Measurements from ENCODE around the gene GRIK4.

GRCh38 chr11:120909676-120910416 lies 398.3 kb downstream of the GRIK4 start:
- TF ChIP-seq, protein P1, sequence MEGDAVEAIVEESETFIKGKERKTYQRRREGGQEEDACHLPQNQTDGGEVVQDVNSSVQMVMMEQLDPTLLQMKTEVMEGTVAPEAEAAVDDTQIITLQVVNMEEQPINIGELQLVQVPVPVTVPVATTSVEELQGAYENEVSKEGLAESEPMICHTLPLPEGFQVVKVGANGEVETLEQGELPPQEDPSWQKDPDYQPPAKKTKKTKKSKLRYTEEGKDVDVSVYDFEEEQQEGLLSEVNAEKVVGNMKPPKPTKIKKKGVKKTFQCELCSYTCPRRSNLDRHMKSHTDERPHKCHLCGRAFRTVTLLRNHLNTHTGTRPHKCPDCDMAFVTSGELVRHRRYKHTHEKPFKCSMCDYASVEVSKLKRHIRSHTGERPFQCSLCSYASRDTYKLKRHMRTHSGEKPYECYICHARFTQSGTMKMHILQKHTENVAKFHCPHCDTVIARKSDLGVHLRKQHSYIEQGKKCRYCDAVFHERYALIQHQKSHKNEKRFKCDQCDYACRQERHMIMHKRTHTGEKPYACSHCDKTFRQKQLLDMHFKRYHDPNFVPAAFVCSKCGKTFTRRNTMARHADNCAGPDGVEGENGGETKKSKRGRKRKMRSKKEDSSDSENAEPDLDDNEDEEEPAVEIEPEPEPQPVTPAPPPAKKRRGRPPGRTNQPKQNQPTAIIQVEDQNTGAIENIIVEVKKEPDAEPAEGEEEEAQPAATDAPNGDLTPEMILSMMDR (conservative IDR thresholded peaks at IDR 0.05; ENCODE audit: low read depth, low read length) = no peak
- no peak for TF ChIP-seq MXI1 (IDR thresholded peaks at IDR 0.05; ENCODE audit: borderline replicate concordance, low read depth, low read length)
- TF ChIP-seq POLR2A (IDR thresholded peaks at IDR 0.05; ENCODE audit: low read depth, low read length) = no peak
- no peak for TF ChIP-seq MAZ (IDR thresholded peaks at IDR 0.05; ENCODE audit: borderline replicate concordance, low read depth, low read length)
- TF ChIP-seq RFX5 (IDR thresholded peaks at IDR 0.05; ENCODE audit: low read depth, low read length) = no peak
- TF ChIP-seq MAFK (IDR thresholded peaks at IDR 0.05; ENCODE audit: low read depth, low read length) = no peak
- no peak for TF ChIP-seq USF2 (IDR thresholded peaks at IDR 0.05; ENCODE audit: low read depth, low read length)
- TF ChIP-seq NFE2L2 (IDR thresholded peaks at IDR 0.05; ENCODE audit: low read depth, low read length) = no peak
- TF ChIP-seq CEBPB (IDR thresholded peaks at IDR 0.05; ENCODE audit: low read depth, low read length) = no peak
